ENCODE results near the gene RASAL3.

Gene RASAL3

GRCh38 chr19:15432629-15433518 lies 31.5 kb downstream of the RASAL3 start:
- peak; percentile 88 for DNase-seq

- no peak for DNase-seq
Measured at GRCh38 chr19:15432018-15432494, 32.3 kb downstream of the RASAL3 start.

GRCh38 chr19:15431396-15432017 lies 32.8 kb downstream of the RASAL3 start:
- DNase-seq: no peak

GRCh38 chr19:15430526-15431120 lies 33.7 kb downstream of the RASAL3 start:
- no peak for DNase-seq

GRCh38 chr19:15429825-15430467 lies 34.4 kb downstream of the RASAL3 start:
- no peak for DNase-seq

- DNase-seq: no peak
Measured at GRCh38 chr19:15428956-15429824, 35.2 kb downstream of the RASAL3 start.

- DNase-seq: no peak
Measured at GRCh38 chr19:15427991-15428471, 36.3 kb downstream of the RASAL3 start.

- DNase-seq: no peak
Measured at GRCh38 chr19:15427350-15427700, 37.0 kb downstream of the RASAL3 start.

GRCh38 chr19:15426485-15427349 lies 37.6 kb downstream of the RASAL3 start:
- DNase-seq: no peak

GRCh38 chr19:15425321-15425950 lies 38.9 kb downstream of the RASAL3 start:
- DNase-seq: no peak

- DNase-seq: no peak
Measured at GRCh38 chr19:15424692-15425272, 39.6 kb downstream of the RASAL3 start.

GRCh38 chr19:15424121-15424520 lies 40.2 kb downstream of the RASAL3 start:
- DNase-seq: no peak

- DNase-seq: no peak
Measured at GRCh38 chr19:15423130-15423529, 41.2 kb downstream of the RASAL3 start.

GRCh38 chr19:15422296-15423075 lies 41.9 kb downstream of the RASAL3 start:
- DNase-seq: peak; percentile 21

GRCh38 chr19:15421721-15422260 lies 42.6 kb downstream of the RASAL3 start:
- DNase-seq: no peak

GRCh38 chr19:15421136-15421695 lies 43.1 kb downstream of the RASAL3 start:
- DNase-seq: no peak

- DNase-seq: no peak
Measured at GRCh38 chr19:15419413-15420025, 44.8 kb downstream of the RASAL3 start.

Data from MV-4-11 (cell line).